Progenitor cell of endocrine pancreas (in vitro differentiated cells): ENCODE results near the gene SIX2. TPM values are rescaled to one million over a fixed set of nuclear protein-coding genes. Genes with fewer than 3 reads are reported as not detected.

Experiments used
- DNase-seq: peaks from one replicate; pipeline ENCODE4 v3.0.0; 2021; ENCODE audit warnings: low spot score; ENCODE audit not compliant: unreplicated experiment
- H3K27ac Mint-ChIP-seq: 2 replicates; pipeline ENCODE4 v1.8.0; 2021; ENCODE audit warnings: mild to moderate bottlenecking, moderate library complexity, mixed read lengths
- H3K27me3 Mint-ChIP-seq: 2 replicates; pipeline ENCODE4 v1.8.0; 2021; ENCODE audit warnings: mixed read lengths
- H3K36me3 Mint-ChIP-seq: 2 replicates; pipeline ENCODE4 v1.8.0; 2022; ENCODE audit warnings: mixed read lengths; ENCODE audit not compliant: insufficient read depth
- H3K4me1 Mint-ChIP-seq: 2 replicates; pipeline ENCODE4 v1.8.0; 2021; ENCODE audit warnings: low read depth, mixed read lengths
- H3K4me3 Mint-ChIP-seq: 2 replicates; pipeline ENCODE4 v1.8.0; 2021; ENCODE audit warnings: low read depth, mild to moderate bottlenecking, moderate library complexity, mixed read lengths
- H3K9me3 Mint-ChIP-seq: 2 replicates; pipeline ENCODE4 v1.8.0; 2021; ENCODE audit warnings: low read depth, mixed read lengths
- CTCF ChIP-seq: fragments of 200-600 bp; sonication (generic); IDR thresholded peaks from one replicate; pipeline ENCODE4 v1.5.0; 2021; ENCODE audit warnings: antibody characterized with exemption, mild to moderate bottlenecking; ENCODE audit not compliant: unreplicated experiment
- total RNA-seq: library from RNA; stranded (reverse); gene quantifications from 2 replicates; pipeline ENCODE4 v1.2.1, GENCODE V29; 2021

SIX2 gene
- total RNA-seq, 1 donor from 2014 or later = 4.0 TPM

DNA sequence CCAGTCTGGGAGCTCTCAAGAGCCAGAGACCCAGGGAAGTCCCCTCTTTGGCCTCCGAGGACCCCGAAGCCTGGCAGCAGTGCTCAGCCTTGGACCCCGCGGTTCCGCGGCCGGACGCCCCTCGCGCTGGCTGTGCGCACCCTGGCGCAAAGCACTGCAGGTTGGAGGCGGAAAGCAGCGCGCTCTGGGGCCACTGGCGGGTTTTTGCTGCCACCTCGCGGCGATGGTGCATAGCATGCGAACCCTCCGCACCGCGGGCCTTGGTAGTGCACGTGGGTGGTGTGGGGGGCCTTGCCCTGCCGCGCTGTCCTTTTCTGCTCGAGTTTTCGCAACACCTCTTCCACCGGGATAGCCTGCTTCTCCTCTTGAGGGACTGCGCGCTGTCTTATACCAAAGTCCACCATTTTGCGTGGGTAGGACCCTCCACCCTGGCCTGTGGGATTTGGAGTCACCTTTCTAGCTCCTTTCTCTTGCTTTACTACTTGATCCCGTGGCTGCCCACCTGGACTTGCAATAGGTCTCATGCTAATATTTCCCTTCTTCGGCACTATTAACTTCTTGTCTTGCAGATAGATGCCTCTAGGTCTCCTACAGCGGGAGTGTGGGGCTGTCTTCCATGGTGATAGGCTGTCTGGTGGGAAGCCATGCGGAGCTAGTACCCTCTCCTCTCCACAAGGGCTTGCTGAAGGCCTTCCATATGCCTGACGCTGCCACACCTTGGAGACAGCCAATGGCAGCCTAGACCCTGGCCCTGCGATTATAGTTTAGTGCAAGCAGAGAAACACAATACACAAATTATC lies 53.5 kb downstream of the SIX2 start:
- H3K27me3 Mint-ChIP-seq = peaks cover 86% of the 10 kb centered on the region
- peak overlapping the region; percentile 69 for H3K4me3 Mint-ChIP-seq
- H3K27ac Mint-ChIP-seq = no peak overlapping the region
- DNase-seq = peak; percentile 81
- peak; percentile 88 for TF ChIP-seq CTCF
- H3K9me3 Mint-ChIP-seq = no peaks in the 10 kb centered on the region
- peaks cover 10% of the 10 kb centered on the region for H3K4me1 Mint-ChIP-seq
- H3K36me3 Mint-ChIP-seq = no peaks in the 10 kb centered on the region

Other genes starting within 250 kb of the SIX2 start
- not detected in 2 replicates for gene SIX3, start 67.8 kb downstream of the SIX2 start, total RNA-seq